Prostate gland (tissue), 2 donors: ENCODE data around the gene CNTN4. TPM values are rescaled to one million over a fixed set of nuclear protein-coding genes. Genes with fewer than 3 reads are reported as not detected.

Experiments
- DNase-seq: peaks from one replicate; pipeline ENCODE4 v3.0.0-alpha.2; 2019; ENCODE audit warnings: low spot score
- H3K27ac ChIP-seq, 2 donors: fragments of 200-600 bp; sonication (generic); 2 replicates each; pipeline ENCODE4 v1.5.1; 2017 to 2019
- H3K27me3 ChIP-seq: fragments of 200-600 bp; sonication (generic); replicated peaks from 2 replicates; pipeline ENCODE4 v1.5.1; 2019; ENCODE audit not compliant: insufficient read depth
- H3K36me3 ChIP-seq, 2 donors: fragments of 200-600 bp; sonication (generic); 1 replicate in 1 of 2; 2 replicates in 1 of 2; pipeline versions ENCODE4 v1.5.1 to v1.8.1; 2017 to 2019
- H3K4me1 ChIP-seq: fragments of 200-600 bp; sonication (generic); replicated peaks from 2 replicates; pipeline ENCODE4 v1.5.1; 2019
- H3K4me3 ChIP-seq, 2 donors: fragments of 200-600 bp; sonication (generic); 2 replicates each; pipeline ENCODE4 v1.5.1; 2017 to 2019
- H3K9me3 ChIP-seq: fragments of 200-600 bp; sonication (generic); 2 replicates; pipeline ENCODE4 v1.5.1; 2017
- CTCF ChIP-seq, 4 experiments: fragments of 200-600 bp in 2 of 4; fragments of 450-650 bp in 2 of 4; sonication (generic) in 2 of 4; IDR thresholded peaks; 1 replicate in 3 of 4; 2 replicates in 1 of 4; pipeline ENCODE4 v1.5.1; 2016 to 2019; ENCODE audit warnings: antibody characterized with exemption in 4 of 4, mild to moderate bottlenecking in 2 of 4, moderate library complexity in 2 of 4
- POLR2A ChIP-seq: fragments of 450-650 bp; IDR thresholded peaks from one replicate; pipeline ENCODE4 v1.6.1; 2016; ENCODE audit warnings: antibody characterized with exemption, mild to moderate bottlenecking
- POLR2AphosphoS5 ChIP-seq: sonication (generic); formaldehyde crosslinking; IDR thresholded peaks from one replicate; pipeline ENCODE4 v1.6.1; 2017; ENCODE audit warnings: antibody characterized with exemption
- WGBS: methylation state at CpG from one replicate; pipeline ENCODE4 v1.1.5; 2018; 5-methylcytosine and 5-hydroxymethylcytosine counted together
- intact Hi-C: fragments of 100-400 bp; cut with DNase I; formaldehyde crosslinking; loops from one replicate; pipeline ENCODE4 v1.14.2; 2022
- total RNA-seq, 2 donors: library from RNA; depleted of rRNA; stranded (reverse); fragments of >200 nt; gene quantifications; one replicate each; pipeline ENCODE4 v1.1.0, GENCODE V29; 2016

CNTN4 gene
- total RNA-seq, 2 donors from 2014 or later, result 1.5 to 5.7 TPM

GRCh38 chr3:2870724-2871333 is 772.2 kb downstream of the CNTN4 start:
- no peak for TF ChIP-seq CTCF (IDR thresholded peaks at IDR 0.05)
- no peak for TF ChIP-seq POLR2A
- TF ChIP-seq POLR2AphosphoS5, result no peak
- Histone ChIP-seq H3K27me3 (no peaks in the 10 kb centered on the region), H3K4me1 (peaks cover 4% of the 10 kb centered on the region), H3K4me3 (no peak overlapping the region), H3K9me3 (no peaks in the 10 kb centered on the region), H3K27ac (no peak overlapping the region), H3K36me3 (no peaks in the 10 kb centered on the region)
- 39% methylated on average over 3 of the region's 3 CpGs for WGBS
- intact Hi-C loops, result no loop called here
- DNase-seq, result no peak

GRCh38 chr3:2872884-2873283 is 774.2 kb downstream of the CNTN4 start:
- H3K4me3 ChIP-seq, result no peak overlapping the region
- intact Hi-C loops, result no loop called here
- H3K27ac ChIP-seq, result no peak overlapping the region
- no peaks in the 10 kb centered on the region for H3K27me3 ChIP-seq
- peaks cover 4% of the 10 kb centered on the region for H3K4me1 ChIP-seq
- H3K9me3 ChIP-seq, result no peaks in the 10 kb centered on the region
- no peak for DNase-seq
- no peak for TF ChIP-seq POLR2AphosphoS5
- TF ChIP-seq POLR2A, result no peak
- TF ChIP-seq CTCF (IDR thresholded peaks at IDR 0.05), result no peak
- no peaks in the 10 kb centered on the region for H3K36me3 ChIP-seq
- 54% methylated on average over 2 of the region's 2 CpGs for WGBS

- no peak for TF ChIP-seq POLR2AphosphoS5
- no peak for TF ChIP-seq CTCF (IDR thresholded peaks at IDR 0.05)
- no peak for TF ChIP-seq POLR2A
- H3K36me3 ChIP-seq, result no peaks in the 10 kb centered on the region
- 60% methylated on average over 2 of the region's 2 CpGs for WGBS
- intact Hi-C loops, result no loop called here
- peaks cover 4% of the 10 kb centered on the region for H3K4me1 ChIP-seq
- H3K4me3 ChIP-seq, result no peak overlapping the region
- DNase-seq, result no peak
- no peaks in the 10 kb centered on the region for H3K27me3 ChIP-seq
- H3K9me3 ChIP-seq, result no peaks in the 10 kb centered on the region
- H3K27ac ChIP-seq, result no peak overlapping the region
Measured at GRCh38 chr3:2873986-2874385, 775.3 kb downstream of the CNTN4 start.

GRCh38 chr3:2875699-2876098 is 777.0 kb downstream of the CNTN4 start:
- H3K27ac ChIP-seq, result no peak overlapping the region
- no peaks in the 10 kb centered on the region for H3K27me3 ChIP-seq
- intact Hi-C loops, result no loop called here
- DNase-seq, result no peak
- WGBS, result 83% methylated on average over 3 of the region's 3 CpGs
- no peak overlapping the region for H3K4me3 ChIP-seq
- TF ChIP-seq POLR2A (no peak), CTCF (IDR thresholded peaks at IDR 0.05) (no peak), POLR2AphosphoS5 (no peak)
- no peaks in the 10 kb centered on the region for H3K36me3 ChIP-seq
- no peaks in the 10 kb centered on the region for H3K9me3 ChIP-seq
- H3K4me1 ChIP-seq, result peaks cover 2% of the 10 kb centered on the region

GRCh38 chr3:2876362-2876761 is 777.7 kb downstream of the CNTN4 start:
- TF ChIP-seq POLR2A, result no peak
- TF ChIP-seq POLR2AphosphoS5, result no peak
- TF ChIP-seq CTCF (IDR thresholded peaks at IDR 0.05), result no peak
- Histone ChIP-seq H3K36me3 (no peaks in the 10 kb centered on the region), H3K4me3 (no peak overlapping the region), H3K4me1 (no peaks in the 10 kb centered on the region), H3K9me3 (no peaks in the 10 kb centered on the region), H3K27me3 (no peaks in the 10 kb centered on the region), H3K27ac (no peak overlapping the region)
- DNase-seq, result no peak
- WGBS, result 80% methylated on average over 2 of the region's 2 CpGs
- intact Hi-C loops, result no loop called here
